ENCODE measurements around the gene MORN1.

Gene MORN1

GRCh38 chr1:2320760-2321667 lies 70.3 kb downstream of the MORN1 start:
- no peaks in the 10 kb centered on the region for H3K36me3 Mint-ChIP-seq (ENCODE audit: low read depth)
- peaks cover 4% of the 10 kb centered on the region for H3K27me3 Mint-ChIP-seq
- ATAC-seq (no peak), DNase-seq (no peak)
- peaks cover 2% of the 10 kb centered on the region for H3K4me1 Mint-ChIP-seq
- H3K4me3 Mint-ChIP-seq: no peak overlapping the region
- no peaks in the 10 kb centered on the region for H3K9me3 Mint-ChIP-seq
- no peak overlapping the region for H3K27ac Mint-ChIP-seq

- H3K27me3 Mint-ChIP-seq: peaks cover under 1% of the 10 kb centered on the region
- H3K9me3 Mint-ChIP-seq: no peaks in the 10 kb centered on the region
- no peak overlapping the region for H3K4me3 Mint-ChIP-seq
- H3K36me3 Mint-ChIP-seq (ENCODE audit: low read depth): no peaks in the 10 kb centered on the region
- peaks cover 3% of the 10 kb centered on the region for H3K4me1 Mint-ChIP-seq
- no peak overlapping the region for H3K27ac Mint-ChIP-seq
- DNase-seq: no peak
- ATAC-seq: no peak
These were observed 71.3 kb downstream of the MORN1 start for GRCh38 chr1:2320006-2320405.

- peaks cover 3% of the 10 kb centered on the region for H3K4me1 Mint-ChIP-seq
- no peak overlapping the region for H3K4me3 Mint-ChIP-seq
- no peak for ATAC-seq
- no peaks in the 10 kb centered on the region for H3K9me3 Mint-ChIP-seq
- H3K27me3 Mint-ChIP-seq: no peaks in the 10 kb centered on the region
- H3K27ac Mint-ChIP-seq: no peak overlapping the region
- no peaks in the 10 kb centered on the region for H3K36me3 Mint-ChIP-seq (ENCODE audit: low read depth)
- DNase-seq: no peak
These were observed 72.1 kb downstream of the MORN1 start for GRCh38 chr1:2319291-2319690.

- H3K9me3 Mint-ChIP-seq: no peaks in the 10 kb centered on the region
- ATAC-seq (no peak), DNase-seq (no peak)
- H3K36me3 Mint-ChIP-seq (ENCODE audit: low read depth): no peaks in the 10 kb centered on the region
- H3K4me1 Mint-ChIP-seq: peaks cover 6% of the 10 kb centered on the region
- H3K27me3 Mint-ChIP-seq: no peaks in the 10 kb centered on the region
- no peak overlapping the region for H3K4me3 Mint-ChIP-seq
- H3K27ac Mint-ChIP-seq: no peak overlapping the region
These were observed 72.8 kb downstream of the MORN1 start for GRCh38 chr1:2318314-2319278.

- H3K27ac Mint-ChIP-seq: no peak overlapping the region
- no peaks in the 10 kb centered on the region for H3K9me3 Mint-ChIP-seq
- H3K4me1 Mint-ChIP-seq: peaks cover 11% of the 10 kb centered on the region
- no peak overlapping the region for H3K4me3 Mint-ChIP-seq
- ATAC-seq (no peak), DNase-seq (no peak)
- H3K27me3 Mint-ChIP-seq: no peaks in the 10 kb centered on the region
- no peaks in the 10 kb centered on the region for H3K36me3 Mint-ChIP-seq (ENCODE audit: low read depth)
These were observed 73.9 kb downstream of the MORN1 start for GRCh38 chr1:2317230-2318065.

GRCh38 chr1:2316451-2316961 lies 74.8 kb downstream of the MORN1 start:
- H3K9me3 Mint-ChIP-seq: no peaks in the 10 kb centered on the region
- no peak overlapping the region for H3K4me3 Mint-ChIP-seq
- H3K27me3 Mint-ChIP-seq: no peaks in the 10 kb centered on the region
- ATAC-seq (no peak), DNase-seq (no peak)
- no peak overlapping the region for H3K27ac Mint-ChIP-seq
- H3K4me1 Mint-ChIP-seq: peaks cover 13% of the 10 kb centered on the region
- no peaks in the 10 kb centered on the region for H3K36me3 Mint-ChIP-seq (ENCODE audit: low read depth)

- H3K4me1 Mint-ChIP-seq: peaks cover 16% of the 10 kb centered on the region
- no peaks in the 10 kb centered on the region for H3K9me3 Mint-ChIP-seq
- ATAC-seq: no peak
- peak overlapping the region; percentile 31 for H3K27ac Mint-ChIP-seq
- H3K27me3 Mint-ChIP-seq: no peaks in the 10 kb centered on the region
- no peak overlapping the region for H3K4me3 Mint-ChIP-seq
- DNase-seq: no peak
- H3K36me3 Mint-ChIP-seq (ENCODE audit: low read depth): no peaks in the 10 kb centered on the region
These were observed 75.5 kb downstream of the MORN1 start for GRCh38 chr1:2315674-2316450.

GRCh38 chr1:2314803-2315673 lies 76.3 kb downstream of the MORN1 start:
- peaks cover 16% of the 10 kb centered on the region for H3K4me1 Mint-ChIP-seq
- ATAC-seq (peak; percentile 21), DNase-seq (peak; percentile 67)
- H3K27me3 Mint-ChIP-seq: no peaks in the 10 kb centered on the region
- H3K9me3 Mint-ChIP-seq: no peaks in the 10 kb centered on the region
- H3K4me3 Mint-ChIP-seq: no peak overlapping the region
- H3K36me3 Mint-ChIP-seq (ENCODE audit: low read depth): no peaks in the 10 kb centered on the region
- peak overlapping the region; percentile 31 for H3K27ac Mint-ChIP-seq

GRCh38 chr1:2314273-2314802 lies 77.0 kb downstream of the MORN1 start:
- no peaks in the 10 kb centered on the region for H3K36me3 Mint-ChIP-seq (ENCODE audit: low read depth)
- H3K27me3 Mint-ChIP-seq: no peaks in the 10 kb centered on the region
- peaks cover 16% of the 10 kb centered on the region for H3K4me1 Mint-ChIP-seq
- no peak overlapping the region for H3K27ac Mint-ChIP-seq
- ATAC-seq (no peak), DNase-seq (no peak)
- no peak overlapping the region for H3K4me3 Mint-ChIP-seq
- no peaks in the 10 kb centered on the region for H3K9me3 Mint-ChIP-seq

GRCh38 chr1:2313651-2314261 lies 77.6 kb downstream of the MORN1 start:
- Mint-ChIP-seq H3K9me3 (no peaks in the 10 kb centered on the region), H3K27ac (no peak overlapping the region), H3K4me1 (peaks cover 14% of the 10 kb centered on the region), H3K27me3 (no peaks in the 10 kb centered on the region), H3K4me3 (no peak overlapping the region), H3K36me3 (ENCODE audit: low read depth) (no peaks in the 10 kb centered on the region)
- no peak for ATAC-seq
- DNase-seq: no peak

- Mint-ChIP-seq H3K27ac (no peak overlapping the region), H3K4me3 (no peak overlapping the region), H3K4me1 (peaks cover 15% of the 10 kb centered on the region), H3K9me3 (no peaks in the 10 kb centered on the region), H3K27me3 (no peaks in the 10 kb centered on the region), H3K36me3 (ENCODE audit: low read depth) (peaks cover 7% of the 10 kb centered on the region)
- ATAC-seq (no peak), DNase-seq (no peak)
These were observed 78.6 kb downstream of the MORN1 start for GRCh38 chr1:2312515-2313301.

- DNase-seq (no peak), ATAC-seq (no peak)
- peaks cover 16% of the 10 kb centered on the region for H3K4me1 Mint-ChIP-seq
- H3K36me3 Mint-ChIP-seq (ENCODE audit: low read depth): peaks cover 11% of the 10 kb centered on the region
- no peak overlapping the region for H3K4me3 Mint-ChIP-seq
- no peaks in the 10 kb centered on the region for H3K27me3 Mint-ChIP-seq
- no peak overlapping the region for H3K27ac Mint-ChIP-seq
- no peaks in the 10 kb centered on the region for H3K9me3 Mint-ChIP-seq
These were observed 79.2 kb downstream of the MORN1 start for GRCh38 chr1:2312160-2312514.

Data from activated naive CD8-positive, alpha-beta T cell treated with anti-CD3 and anti-CD28 coated beads, Interleukin-2, amount 50 U/mL, for 24 hours (primary cell).